GM19238 (cell line): Measurements from ENCODE around the gene PECR.
"Not testable (repeated sequence)": the region's sequence is repeated elsewhere in the genome, so short reads cannot be mapped to it uniquely, and the experiment has no call there.

Experiments
- DNase-seq: peaks from one replicate; pipeline ENCODE4 v3.0.0; 2011; ENCODE audit warnings: low spot score; ENCODE audit not compliant: insufficient read length

The PECR gene

GRCh38 chr2:216030216-216030615, 51.4 kb downstream of the PECR start:
- DNase-seq, result no peak

DNA sequence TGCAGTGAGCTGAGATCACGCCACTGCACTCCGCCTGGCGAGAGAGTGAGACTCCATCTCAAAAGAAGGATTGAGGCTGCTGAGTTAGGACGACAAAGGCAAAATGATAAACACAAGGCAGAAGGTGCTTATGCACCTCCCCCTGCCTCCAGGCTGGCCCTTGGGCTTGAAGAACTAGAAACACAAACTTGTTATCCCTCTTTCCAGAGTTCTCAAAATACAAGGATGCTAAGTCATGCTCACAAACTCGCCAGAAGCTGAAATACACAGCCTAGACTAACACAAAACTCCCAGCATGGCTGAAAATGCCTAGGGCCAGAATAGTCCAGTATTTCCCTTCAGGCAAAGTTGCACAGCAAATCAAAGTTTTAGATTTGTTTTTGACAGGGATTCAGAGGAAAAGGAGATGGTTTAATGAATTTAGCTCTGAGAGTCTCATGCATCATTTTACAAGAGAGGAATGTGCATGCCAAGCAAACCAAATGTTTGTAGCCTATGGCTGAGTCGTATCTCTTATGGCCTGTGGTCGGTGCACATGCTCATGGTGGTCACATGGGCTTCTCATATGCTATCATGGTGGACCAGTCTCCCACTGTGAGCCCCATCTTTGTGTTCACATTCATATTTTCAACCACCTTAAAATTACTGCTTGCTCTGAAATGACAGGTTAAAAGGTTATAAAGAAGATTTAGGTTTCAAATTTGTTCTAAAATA, 52.0 kb downstream of the PECR start:
- no peak for DNase-seq

DNA sequence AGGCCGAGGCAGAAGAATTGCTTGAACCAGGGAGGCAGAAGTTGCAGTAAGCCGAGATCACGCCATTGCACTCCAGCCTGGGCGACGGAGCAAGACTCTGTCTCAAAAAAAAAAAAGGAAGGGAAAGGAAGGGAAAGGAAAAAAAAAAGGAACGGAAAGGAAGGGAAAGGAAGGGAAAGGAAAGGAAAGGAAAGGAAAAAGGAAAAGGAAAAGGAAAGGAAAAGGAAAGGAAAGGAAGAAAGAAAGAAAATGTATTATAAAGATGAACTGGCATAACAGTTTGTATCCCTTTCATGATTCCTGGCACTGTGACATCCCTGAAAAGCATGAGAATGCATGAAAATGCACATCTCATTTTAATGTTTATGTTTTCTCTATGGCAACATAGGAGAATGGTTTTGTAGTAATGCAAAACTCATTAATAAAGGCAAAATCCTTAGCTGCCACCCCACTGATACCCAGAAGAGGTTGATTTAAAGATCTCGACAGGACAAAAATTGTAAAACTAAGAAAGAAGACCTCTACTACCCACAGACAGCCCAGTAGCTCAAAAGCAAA, 56.8 kb downstream of the PECR start:
- no peak for DNase-seq

DNA sequence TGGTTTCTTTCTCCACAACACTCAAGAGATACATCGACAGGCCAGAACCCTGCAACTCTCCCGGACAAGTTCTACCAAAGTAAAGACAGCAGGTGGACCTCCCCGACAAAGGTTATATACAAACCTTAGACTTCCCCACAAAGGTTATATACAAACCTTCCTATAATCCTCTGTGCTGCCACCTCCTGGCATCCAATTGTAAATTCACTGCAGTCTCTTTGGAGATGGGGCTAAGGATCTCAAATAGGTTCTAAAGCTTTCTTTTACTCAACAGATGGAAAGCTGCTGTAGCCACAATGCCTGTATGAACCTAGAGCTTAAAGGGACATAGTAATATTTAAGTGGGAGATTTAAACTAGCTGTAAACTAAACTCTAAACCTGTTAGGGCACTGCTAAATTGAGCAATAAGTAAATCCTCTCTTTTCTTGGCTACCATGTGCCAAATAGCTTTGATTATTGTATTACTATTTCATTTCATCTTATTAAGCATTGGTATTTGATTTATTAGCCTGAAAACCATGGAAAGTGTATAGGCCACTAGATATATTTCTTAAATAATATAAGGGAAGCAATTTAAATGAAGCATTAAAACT, 58.5 kb downstream of the PECR start:
- no peak for DNase-seq

DNA sequence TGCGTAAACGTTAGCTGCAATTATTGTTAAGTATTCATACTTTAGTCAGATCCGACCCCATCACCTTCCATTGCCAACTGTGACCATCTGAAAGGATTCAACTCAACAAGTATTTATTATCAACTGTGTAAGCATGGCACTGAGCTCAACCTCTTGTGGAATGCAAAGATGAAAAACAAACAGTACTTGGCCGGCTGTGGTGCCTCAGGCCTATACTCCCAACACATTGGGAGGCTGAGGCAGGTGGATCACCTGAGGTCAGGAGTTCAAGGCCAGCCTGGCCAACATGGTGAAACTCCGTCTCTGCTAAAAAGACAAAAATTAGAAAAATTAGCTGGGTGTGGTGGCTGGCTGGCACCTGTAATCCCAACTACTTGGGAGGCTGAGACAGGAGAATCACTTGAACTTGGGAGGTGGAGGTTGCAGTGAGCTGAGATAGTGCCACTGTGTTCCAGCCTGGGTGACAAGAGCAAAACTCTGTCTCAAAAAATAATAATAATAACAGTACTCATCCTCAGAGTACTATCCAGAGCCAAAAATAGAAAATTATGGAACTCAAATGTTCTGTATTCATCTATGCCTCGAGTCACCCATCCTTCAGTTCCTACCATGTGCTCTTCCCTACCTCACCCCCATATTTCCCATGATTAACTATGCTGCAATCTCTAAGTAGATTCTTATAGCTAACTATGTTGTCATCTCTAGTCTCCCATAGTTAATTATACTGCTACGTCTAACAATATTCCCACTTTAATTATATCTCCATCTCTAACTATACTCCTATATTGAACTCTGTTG, 59.6 kb downstream of the PECR start:
- DNase-seq, result no peak

- no peak for DNase-seq
Measured at GRCh38 chr2:216018709-216019108, 62.9 kb downstream of the PECR start.

DNA sequence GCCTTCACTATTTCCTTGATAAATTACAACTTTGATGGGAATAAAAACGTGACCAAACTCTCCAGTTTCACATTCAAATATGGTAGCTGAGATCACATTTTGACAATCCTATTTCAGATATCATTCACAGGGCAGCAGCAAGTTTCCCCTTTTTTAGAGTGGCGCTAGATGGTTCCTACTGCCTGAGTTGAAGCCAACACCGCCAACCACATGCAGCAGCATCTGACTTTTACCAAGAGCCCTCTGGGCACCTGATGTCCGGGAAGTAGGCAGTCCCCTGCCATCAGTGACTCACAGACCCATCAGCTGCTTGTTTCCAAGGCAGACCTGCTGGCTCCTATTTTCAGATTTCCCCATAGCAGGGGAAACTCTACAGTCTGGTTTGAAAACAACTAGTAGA, 64.2 kb downstream of the PECR start:
- DNase-seq, result no peak

GRCh38 chr2:216016581-216016980, 65.0 kb downstream of the PECR start:
- DNase-seq, result no peak

GRCh38 chr2:216015722-216016464, 65.7 kb downstream of the PECR start:
- DNase-seq, result peak; percentile 72

DNA sequence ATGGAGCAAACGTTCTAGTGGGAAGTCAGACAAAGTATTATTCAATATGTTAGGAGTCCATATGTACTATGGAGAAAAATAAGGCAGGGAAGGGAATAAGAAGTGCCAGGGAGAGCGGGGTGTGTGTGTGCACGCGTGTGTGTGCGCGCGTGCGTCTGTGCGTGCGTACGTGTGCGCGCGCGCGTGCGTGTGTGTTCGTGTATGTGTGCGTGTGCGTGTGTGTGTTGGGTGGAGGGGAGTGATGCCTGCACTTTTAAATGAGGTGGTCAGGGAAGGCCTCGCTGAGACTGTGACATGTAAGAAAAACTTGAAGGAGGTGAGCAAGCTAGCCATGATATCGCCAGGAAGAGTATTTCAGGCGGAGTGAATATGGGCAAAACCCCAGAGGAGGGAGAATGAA, 66.6 kb downstream of the PECR start:
- no peak for DNase-seq

DNA sequence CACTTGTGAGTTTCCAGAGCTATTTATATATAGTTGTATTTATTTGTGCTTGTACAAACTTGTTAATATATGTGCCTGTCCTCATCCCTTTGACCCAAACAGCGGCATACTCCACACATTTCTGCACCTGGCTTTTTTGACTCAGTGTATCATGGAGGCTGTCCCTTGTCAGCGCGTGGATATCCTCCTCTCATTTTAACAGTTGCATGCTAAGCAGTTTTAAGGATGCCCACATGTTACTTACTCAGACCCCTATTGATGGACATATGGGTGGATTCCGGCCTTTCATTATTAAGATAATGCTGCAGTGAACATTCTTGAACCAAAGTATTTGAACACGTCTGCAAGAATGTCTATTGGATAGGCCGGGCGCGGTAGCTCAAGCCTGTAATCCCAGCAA, 67.6 kb downstream of the PECR start:
- no peak for DNase-seq

- peak; percentile 90 for DNase-seq
Measured at GRCh38 chr2:216013080-216013909, 68.3 kb downstream of the PECR start, which contains the start of gene MREG. TSS of gene MREG (minus strand) at chr2:216013551. CDS start at chr2:216013327, 224 bp downstream.

- no peak for DNase-seq
Measured at GRCh38 chr2:216012830-216013079, 68.9 kb downstream of the PECR start.

GRCh38 chr2:216012133-216012829, 69.3 kb downstream of the PECR start:
- DNase-seq, result no peak

GRCh38 chr2:216009215-216009614, 72.4 kb downstream of the PECR start:
- DNase-seq, result not testable (repeated sequence)

GRCh38 chr2:216008387-216008786, 73.2 kb downstream of the PECR start:
- no peak for DNase-seq

DNA sequence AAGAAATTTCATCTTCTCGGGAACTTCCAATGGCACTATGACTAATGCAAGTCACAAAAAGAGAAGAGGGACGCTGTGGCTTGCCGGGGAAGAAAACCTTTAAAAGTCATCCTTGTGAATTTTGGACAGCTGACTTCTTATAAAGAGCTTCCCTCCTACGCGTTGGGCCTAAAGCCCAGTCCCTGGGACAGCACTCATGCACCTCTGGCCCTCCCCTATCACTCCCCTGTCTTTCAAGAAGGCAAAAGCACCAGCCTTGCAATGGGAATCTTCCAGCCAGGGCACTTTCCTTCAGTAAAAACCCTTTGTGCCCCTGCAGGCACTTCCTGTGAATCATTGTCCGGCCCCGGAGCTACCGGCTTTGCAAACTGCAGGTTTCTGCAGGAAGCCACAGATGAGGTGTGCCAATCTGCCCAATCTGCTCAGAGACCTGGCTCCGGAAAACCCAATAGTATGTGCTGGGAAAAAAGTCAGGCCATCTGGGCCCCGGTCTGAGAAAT, 75.4 kb downstream of the PECR start:
- no peak for DNase-seq

DNA sequence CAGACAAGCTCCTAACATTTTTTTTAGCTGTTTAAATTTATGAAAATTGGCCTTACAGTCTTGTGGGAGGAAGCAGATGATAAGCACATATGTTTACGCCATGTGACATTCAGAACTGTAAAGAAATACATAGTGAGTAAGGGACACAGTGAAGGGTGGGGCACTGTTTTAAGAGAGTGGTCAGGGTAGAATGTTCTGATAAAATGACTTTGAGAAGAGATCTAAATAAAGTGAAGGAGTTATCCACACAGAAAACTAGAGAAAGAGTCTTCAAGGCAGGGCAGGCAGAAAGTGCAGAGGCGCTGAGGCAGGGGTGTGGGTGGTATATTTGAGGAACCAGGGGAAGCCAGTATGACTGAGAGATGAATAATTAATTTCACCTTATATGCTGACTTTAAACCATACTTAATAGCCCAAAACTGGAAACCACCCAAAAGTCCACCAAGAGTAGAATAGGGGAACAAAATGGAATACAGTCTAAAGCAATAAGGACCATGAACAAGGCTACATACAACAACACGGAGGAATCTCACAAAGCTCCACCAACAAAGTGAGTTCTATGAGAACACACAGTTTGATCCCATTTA, 76.8 kb downstream of the PECR start:
- no peak for DNase-seq

DNA sequence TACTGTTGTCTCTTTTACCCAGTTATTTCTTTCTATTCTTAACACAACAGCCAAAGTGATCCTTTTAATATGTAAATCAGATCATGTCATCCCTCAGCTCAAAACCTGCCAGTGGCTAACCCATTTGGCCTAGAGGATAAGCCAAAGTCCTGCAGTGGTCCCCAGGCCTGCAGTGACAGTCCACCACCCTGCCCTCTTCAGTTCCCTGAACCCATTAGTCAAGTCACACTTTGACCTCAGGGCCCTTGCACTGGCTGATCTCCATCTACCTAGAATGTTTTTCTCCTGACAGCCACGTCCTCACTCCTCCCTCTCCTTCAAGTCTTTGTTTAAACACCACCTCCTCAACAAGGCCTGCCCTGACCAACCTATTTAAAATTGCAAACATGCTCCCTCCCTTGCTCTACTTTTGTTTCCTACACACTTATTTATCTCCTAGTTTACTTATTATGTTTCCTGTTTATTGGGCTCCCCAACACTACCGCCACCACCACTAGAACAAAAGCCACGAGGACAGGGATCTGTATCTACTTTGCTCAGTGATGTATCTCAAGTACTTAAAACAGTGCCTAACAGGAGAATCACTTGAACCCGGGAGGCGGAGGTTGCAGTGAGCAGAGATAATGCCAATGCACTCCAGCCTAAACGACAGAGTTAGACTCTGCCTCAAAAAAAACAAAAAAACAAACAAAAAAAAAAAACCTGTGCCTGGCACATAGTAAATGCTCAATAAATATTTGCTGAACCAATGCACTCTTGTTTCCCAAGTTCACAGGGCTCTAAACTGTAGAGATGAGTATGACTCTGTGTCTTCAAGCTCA, 77.5 kb downstream of the PECR start:
- no peak for DNase-seq
